Neural progenitor cell (in vitro differentiated cells): Measurements from ENCODE around the gene OR13J1. TPM values are rescaled to one million over a fixed set of nuclear protein-coding genes. Genes with fewer than 3 reads are reported as not detected.

Source experiments
- DNase-seq: peaks from one replicate; pipeline ENCODE4 v3.0.0-alpha.2; 2016; ENCODE audit warnings: low spot score
- H2AFZ ChIP-seq: fragments of 200-600 bp; sonication (generic); replicated peaks from 2 replicates; pipeline ENCODE4 v1.6.1; 2016; ENCODE audit warnings: antibody characterized with exemption
- H3F3A ChIP-seq: fragments of 200-600 bp; sonication (generic); 2 replicates; pipeline ENCODE4 v1.6.1; 2016; ENCODE audit warnings: antibody characterized with exemption, low read depth
- H3K27ac ChIP-seq: fragments of 200-600 bp; sonication (generic); 2 replicates; pipeline ENCODE4 v1.5.1; 2016; ENCODE audit warnings: mild to moderate bottlenecking
- H3K27me3 ChIP-seq: fragments of 200-600 bp; sonication (generic); 2 replicates; pipeline ENCODE4 v1.6.1; 2016; ENCODE audit warnings: mild to moderate bottlenecking, moderate library complexity
- H3K36me3 ChIP-seq: fragments of 200-600 bp; sonication (generic); 2 replicates; pipeline ENCODE4 v1.5.1; 2016
- H3K4me1 ChIP-seq: fragments of 200-600 bp; sonication (generic); 2 replicates; pipeline ENCODE4 v1.6.1; 2016; ENCODE audit warnings: mixed run types
- H3K4me2 ChIP-seq: fragments of 200-600 bp; sonication (generic); 2 replicates; pipeline ENCODE4 v1.6.1; 2016
- H3K4me3 ChIP-seq: fragments of 200-600 bp; sonication (generic); 2 replicates; pipeline ENCODE4 v1.5.1; 2016
- H3K79me2 ChIP-seq: fragments of 200-600 bp; sonication (generic); 2 replicates; pipeline ENCODE4 v1.6.1; 2016; ENCODE audit warnings: low read depth
- H3K9ac ChIP-seq: fragments of 200-600 bp; sonication (generic); 2 replicates; pipeline ENCODE4 v1.6.1; 2016
- H3K9me3 ChIP-seq: fragments of 200-600 bp; sonication (generic); 2 replicates; pipeline ENCODE4 v1.5.1; 2016; ENCODE audit warnings: low read depth
- H4K20me1 ChIP-seq: fragments of 200-600 bp; sonication (generic); 2 replicates; pipeline ENCODE4 v1.6.1; 2016; ENCODE audit warnings: low read depth
- H3K27ac Mint-ChIP-seq: 3 replicates; pipeline ENCODE4 v1.8.0; 2021; ENCODE audit warnings: mixed read lengths
- H3K27me3 Mint-ChIP-seq: 2 replicates; pipeline ENCODE4 v1.8.0; 2022; ENCODE audit warnings: low read depth, mild to moderate bottlenecking, inconsistent platforms, moderate library complexity, mixed read lengths; ENCODE audit not compliant: insufficient read depth
- H3K36me3 Mint-ChIP-seq: 3 replicates; pipeline ENCODE4 v1.8.0; 2021; ENCODE audit warnings: mixed read lengths
- H3K4me1 Mint-ChIP-seq: 3 replicates; pipeline ENCODE4 v1.8.0; 2021; ENCODE audit warnings: mixed read lengths
- H3K4me3 Mint-ChIP-seq: 3 replicates; pipeline ENCODE4 v1.8.0; 2021; ENCODE audit warnings: mild to moderate bottlenecking, moderate library complexity, mixed read lengths
- H3K9me3 Mint-ChIP-seq: 3 replicates; pipeline ENCODE4 v1.8.0; 2020; ENCODE audit warnings: mixed read lengths
- EZH2 ChIP-seq: fragments of 200-600 bp; sonication (generic); IDR thresholded peaks from 2 replicates; pipeline ENCODE4 v1.6.1; 2017; ENCODE audit warnings: antibody characterized with exemption, mild to moderate bottlenecking, moderate library complexity
- EZH2phosphoT487 ChIP-seq: fragments of 200-600 bp; sonication (generic); IDR thresholded peaks from 2 replicates; pipeline ENCODE4 v1.6.1; 2017; ENCODE audit warnings: antibody characterized with exemption
- total RNA-seq: library from RNA; depleted of rRNA; stranded (reverse); fragments of >200 nt; gene quantifications from 2 replicates; pipeline ENCODE4 v1.2.3, GENCODE V29; 2015; ENCODE audit warnings: low replicate concordance
- TF ChIP-seq, protein P1 (sequence below): fragments of 200-600 bp; sonication (generic); IDR thresholded peaks from 2 replicates; pipeline ENCODE4 v1.5.1; 2017; ENCODE audit warnings: antibody characterized with exemption, mild to moderate bottlenecking

The OR13J1 gene
- total RNA-seq, 1 donor from 2014 or later: not detected

DNA sequence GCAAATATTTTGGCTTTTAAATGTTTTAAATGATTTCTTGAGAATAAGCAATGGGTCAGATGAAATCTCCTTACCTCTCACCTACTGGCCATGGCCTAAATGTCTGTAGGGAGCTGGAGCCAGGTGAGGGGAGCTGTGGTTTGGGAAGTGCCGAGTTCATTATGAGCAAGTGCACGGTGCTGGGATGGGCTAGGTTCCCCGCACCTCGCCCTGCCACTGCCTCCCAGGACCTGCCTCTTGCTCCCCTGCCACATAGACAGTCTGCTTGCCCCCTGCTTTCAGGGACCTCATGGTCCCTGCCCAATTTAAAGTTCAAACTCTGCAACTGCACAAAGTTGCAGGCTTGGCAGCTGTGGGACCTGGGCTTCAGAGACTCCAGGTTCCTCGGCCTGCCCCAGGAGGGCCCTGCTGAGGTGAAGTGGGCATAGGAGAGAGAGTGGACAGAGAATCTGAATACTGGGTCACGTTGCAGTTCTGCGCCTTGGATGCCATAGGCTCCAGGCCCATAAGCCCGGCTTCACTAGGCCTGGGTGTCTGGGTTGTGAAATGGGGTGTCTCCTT lies 5.4 kb downstream of the OR13J1 start:
- H3F3A ChIP-seq: no peaks in the 10 kb centered on the region
- H3K4me2 ChIP-seq: no peak overlapping the region
- H3K36me3 Mint-ChIP-seq: no peaks in the 10 kb centered on the region
- H3K4me3 ChIP-seq: no peak overlapping the region
- no peaks in the 10 kb centered on the region for H3K36me3 ChIP-seq
- TF ChIP-seq EZH2phosphoT487: no peak
- no peak overlapping the region for H3K27ac Mint-ChIP-seq
- no peaks in the 10 kb centered on the region for H3K4me1 ChIP-seq
- H3K27me3 ChIP-seq: peaks cover 4% of the 10 kb centered on the region
- DNase-seq: no peak
- H2AFZ ChIP-seq: no peak overlapping the region
- H3K79me2 ChIP-seq: no peaks in the 10 kb centered on the region
- H3K4me3 Mint-ChIP-seq: no peak overlapping the region
- H3K9me3 Mint-ChIP-seq: no peaks in the 10 kb centered on the region
- H3K9me3 ChIP-seq: no peaks in the 10 kb centered on the region
- H3K9ac ChIP-seq: no peak overlapping the region
- no peaks in the 10 kb centered on the region for H4K20me1 ChIP-seq
- H3K27me3 Mint-ChIP-seq: peaks cover 11% of the 10 kb centered on the region
- no peak overlapping the region for H3K27ac ChIP-seq
- peaks cover 7% of the 10 kb centered on the region for H3K4me1 Mint-ChIP-seq

DNA sequence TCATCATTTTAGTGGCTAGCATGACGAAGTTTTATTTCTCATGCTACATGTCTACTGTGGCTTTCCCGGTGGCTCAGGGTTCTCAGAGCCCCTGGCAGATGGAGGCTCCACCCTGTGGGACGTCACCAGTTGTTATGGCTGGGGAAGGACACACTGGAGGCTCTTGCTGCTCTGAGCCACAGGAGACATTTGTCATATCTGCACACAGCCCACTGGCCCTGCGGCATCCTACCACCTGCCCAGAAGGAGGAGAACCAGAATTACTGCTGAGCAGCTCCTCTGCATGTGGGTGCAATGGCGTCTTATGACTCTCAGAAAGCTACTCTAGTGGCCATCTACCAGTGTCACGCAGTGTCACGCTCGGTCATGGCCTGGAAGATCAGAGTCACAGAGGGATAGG lies 6.6 kb downstream of the OR13J1 start:
- peaks cover 11% of the 10 kb centered on the region for H3K27me3 Mint-ChIP-seq
- no peak overlapping the region for H3K27ac Mint-ChIP-seq
- H3F3A ChIP-seq: no peaks in the 10 kb centered on the region

DNA sequence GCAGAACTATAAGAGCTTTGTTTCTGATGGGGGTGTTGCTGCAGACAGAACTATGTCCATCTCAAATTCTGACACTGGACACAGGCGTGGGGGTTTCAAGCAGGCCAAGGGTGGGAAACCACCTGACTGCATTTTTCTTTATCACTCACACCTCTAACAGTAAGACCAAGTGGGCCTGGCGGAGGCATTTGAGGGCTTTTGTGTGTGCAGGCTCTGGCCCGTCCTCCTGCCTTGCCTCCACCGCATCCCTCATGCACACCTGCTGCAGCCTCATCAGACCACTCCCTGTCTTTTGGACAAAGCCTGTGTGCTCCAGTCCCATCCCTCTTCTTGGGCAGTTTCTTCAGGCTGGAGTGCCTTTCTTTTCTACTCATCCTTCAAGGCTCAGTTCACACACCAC lies 7.9 kb downstream of the OR13J1 start:
- Histone ChIP-seq H3K4me2 (no peak overlapping the region), H3K4me1 (no peaks in the 10 kb centered on the region), H3K79me2 (no peaks in the 10 kb centered on the region), H3K9ac (no peak overlapping the region), H3K27ac (no peak overlapping the region), H3K4me3 (no peak overlapping the region), H2AFZ (no peak overlapping the region), H4K20me1 (no peaks in the 10 kb centered on the region), H3F3A (no peaks in the 10 kb centered on the region), H3K36me3 (no peaks in the 10 kb centered on the region), H3K27me3 (peaks cover 4% of the 10 kb centered on the region), H3K9me3 (no peaks in the 10 kb centered on the region)
- Mint-ChIP-seq H3K27ac (no peak overlapping the region), H3K27me3 (peaks cover 11% of the 10 kb centered on the region), H3K4me3 (no peak overlapping the region), H3K9me3 (no peaks in the 10 kb centered on the region), H3K4me1 (no peaks in the 10 kb centered on the region), H3K36me3 (no peaks in the 10 kb centered on the region)
- DNase-seq: no peak
- TF ChIP-seq EZH2phosphoT487 (no peak), EZH2 (no peak)
- TF ChIP-seq, protein P1, sequence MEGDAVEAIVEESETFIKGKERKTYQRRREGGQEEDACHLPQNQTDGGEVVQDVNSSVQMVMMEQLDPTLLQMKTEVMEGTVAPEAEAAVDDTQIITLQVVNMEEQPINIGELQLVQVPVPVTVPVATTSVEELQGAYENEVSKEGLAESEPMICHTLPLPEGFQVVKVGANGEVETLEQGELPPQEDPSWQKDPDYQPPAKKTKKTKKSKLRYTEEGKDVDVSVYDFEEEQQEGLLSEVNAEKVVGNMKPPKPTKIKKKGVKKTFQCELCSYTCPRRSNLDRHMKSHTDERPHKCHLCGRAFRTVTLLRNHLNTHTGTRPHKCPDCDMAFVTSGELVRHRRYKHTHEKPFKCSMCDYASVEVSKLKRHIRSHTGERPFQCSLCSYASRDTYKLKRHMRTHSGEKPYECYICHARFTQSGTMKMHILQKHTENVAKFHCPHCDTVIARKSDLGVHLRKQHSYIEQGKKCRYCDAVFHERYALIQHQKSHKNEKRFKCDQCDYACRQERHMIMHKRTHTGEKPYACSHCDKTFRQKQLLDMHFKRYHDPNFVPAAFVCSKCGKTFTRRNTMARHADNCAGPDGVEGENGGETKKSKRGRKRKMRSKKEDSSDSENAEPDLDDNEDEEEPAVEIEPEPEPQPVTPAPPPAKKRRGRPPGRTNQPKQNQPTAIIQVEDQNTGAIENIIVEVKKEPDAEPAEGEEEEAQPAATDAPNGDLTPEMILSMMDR: no peak

More for the DNA sequence above, 6.6 kb downstream of the OR13J1 start:
- Histone ChIP-seq H4K20me1 (no peaks in the 10 kb centered on the region), H3K36me3 (no peaks in the 10 kb centered on the region), H3K9ac (no peak overlapping the region), H2AFZ (no peak overlapping the region), H3K27me3 (peaks cover 4% of the 10 kb centered on the region), H3K4me2 (no peak overlapping the region), H3K9me3 (no peaks in the 10 kb centered on the region), H3K79me2 (no peaks in the 10 kb centered on the region), H3K4me1 (no peaks in the 10 kb centered on the region), H3K4me3 (no peak overlapping the region), H3K27ac (no peak overlapping the region)
- no peak overlapping the region for H3K4me3 Mint-ChIP-seq
- DNase-seq: no peak
- no peak for TF ChIP-seq EZH2phosphoT487
- no peak for TF ChIP-seq EZH2
- TF ChIP-seq, protein P1: no peak
- H3K4me1 Mint-ChIP-seq: peaks cover 2% of the 10 kb centered on the region
- no peaks in the 10 kb centered on the region for H3K9me3 Mint-ChIP-seq
- H3K36me3 Mint-ChIP-seq: no peaks in the 10 kb centered on the region

DNA sequence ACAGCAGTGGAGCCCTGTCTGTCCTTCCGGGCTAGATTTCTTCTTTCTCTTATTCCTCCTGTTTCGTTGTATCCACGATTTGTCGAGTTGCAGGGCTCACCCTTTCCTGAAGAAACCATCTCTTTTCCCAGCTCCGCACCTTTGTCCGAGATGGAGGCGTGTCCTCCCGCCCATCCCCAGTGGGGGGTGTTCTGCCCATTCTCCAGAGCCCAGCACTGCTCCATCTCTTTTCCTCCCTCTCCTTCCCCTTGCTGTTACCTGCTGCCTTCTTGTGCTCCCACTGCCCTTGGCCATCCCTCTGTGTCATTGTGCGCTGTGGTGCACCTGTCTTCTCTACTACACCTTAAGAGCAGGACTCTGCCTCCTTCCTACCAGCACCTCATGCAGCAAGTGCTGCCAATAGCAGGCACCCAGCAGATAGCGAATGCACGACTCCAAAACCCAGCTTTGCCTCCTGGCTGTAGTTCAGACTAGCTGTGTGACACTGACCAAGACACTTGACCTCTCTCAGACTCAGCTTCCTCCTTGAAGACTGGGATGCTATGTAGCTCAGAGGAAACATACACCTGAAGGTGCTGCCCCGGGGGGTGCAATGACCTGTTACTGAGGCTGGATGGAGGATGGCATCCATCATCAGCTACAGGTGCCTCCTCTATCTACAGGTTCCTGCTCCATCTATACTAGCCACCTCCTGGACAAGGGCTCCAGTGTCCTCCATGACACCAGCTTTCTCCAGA lies 8.9 kb downstream of the OR13J1 start:
- Mint-ChIP-seq H3K9me3 (no peaks in the 10 kb centered on the region), H3K4me1 (no peaks in the 10 kb centered on the region), H3K36me3 (no peaks in the 10 kb centered on the region), H3K4me3 (no peak overlapping the region), H3K27me3 (peaks cover 11% of the 10 kb centered on the region), H3K27ac (no peak overlapping the region)
- no peak overlapping the region for H3K4me2 ChIP-seq
- H3K36me3 ChIP-seq: no peaks in the 10 kb centered on the region
- no peak overlapping the region for H3K27ac ChIP-seq
- no peaks in the 10 kb centered on the region for H3F3A ChIP-seq
- no peak overlapping the region for H3K4me3 ChIP-seq
- no peak overlapping the region for H2AFZ ChIP-seq
- H3K79me2 ChIP-seq: no peaks in the 10 kb centered on the region
- no peak for DNase-seq
- H3K27me3 ChIP-seq: peaks cover 4% of the 10 kb centered on the region
- TF ChIP-seq EZH2 (no peak), EZH2phosphoT487 (no peak)
- TF ChIP-seq, protein P1: no peak
- no peak overlapping the region for H3K9ac ChIP-seq
- no peaks in the 10 kb centered on the region for H4K20me1 ChIP-seq
- H3K4me1 ChIP-seq: no peaks in the 10 kb centered on the region
- H3K9me3 ChIP-seq: no peaks in the 10 kb centered on the region
